GM18526 (cell line): ENCODE results near the gene FPR1.

ENCODE experiments used
- POLR2A ChIP-seq: IDR thresholded peaks from 3 replicates; pipeline ENCODE4 v1.6.1; 2011; ENCODE audit not compliant: insufficient read length; ENCODE audit errors: extremely low read depth

FPR1 gene

GRCh38 chr19:51784922-51785690 is 33.4 kb upstream of the FPR1 start:
- no peak for TF ChIP-seq POLR2A

- no peak for TF ChIP-seq POLR2A
Measured at GRCh38 chr19:51784109-51784785, 32.6 kb upstream of the FPR1 start.

- TF ChIP-seq POLR2A, result no peak
Measured at GRCh38 chr19:51783372-51783771, 31.7 kb upstream of the FPR1 start.

GRCh38 chr19:51781999-51782398 is 30.3 kb upstream of the FPR1 start:
- TF ChIP-seq POLR2A, result no peak

- no peak for TF ChIP-seq POLR2A
Measured at GRCh38 chr19:51780270-51780669, 28.6 kb upstream of the FPR1 start.

- no peak for TF ChIP-seq POLR2A
Measured at GRCh38 chr19:51779703-51780102, 28.0 kb upstream of the FPR1 start.

- TF ChIP-seq POLR2A, result no peak
Measured at GRCh38 chr19:51779181-51779580, 27.5 kb upstream of the FPR1 start.

GRCh38 chr19:51777570-51778462 is 26.1 kb upstream of the FPR1 start:
- TF ChIP-seq POLR2A, result no peak

GRCh38 chr19:51772977-51773376 is 21.3 kb upstream of the FPR1 start:
- no peak for TF ChIP-seq POLR2A

GRCh38 chr19:51771376-51772130 is 19.9 kb upstream of the FPR1 start:
- no peak for TF ChIP-seq POLR2A

GRCh38 chr19:51766461-51766860 is 14.8 kb upstream of the FPR1 start:
- no peak for TF ChIP-seq POLR2A

- no peak for TF ChIP-seq POLR2A
Measured at GRCh38 chr19:51765086-51765485, 13.4 kb upstream of the FPR1 start.

- no peak for TF ChIP-seq POLR2A
Measured at GRCh38 chr19:51761696-51762095, 10.0 kb upstream of the FPR1 start.

GRCh38 chr19:51760697-51761356 is 9.1 kb upstream of the FPR1 start, which contains the start of gene FPR2:
FPR2 (plus strand) TSS chr19:51761180; CDS start chr19:51768659, 7,479 bp downstream.
- no peak for TF ChIP-seq POLR2A

GRCh38 chr19:51755571-51755970 is 3.9 kb upstream of the FPR1 start:
- no peak for TF ChIP-seq POLR2A

- TF ChIP-seq POLR2A, result no peak
Measured at GRCh38 chr19:51754770-51755169, 3.1 kb upstream of the FPR1 start.
